Epithelial cell of proximal tubule (primary cell): ENCODE measurements around the gene KRTAP4-3. TPM values are rescaled to one million over a fixed set of nuclear protein-coding genes. Genes with fewer than 3 reads are reported as not detected.
"Not testable (repeated sequence)": the region's sequence is repeated elsewhere in the genome, so short reads cannot be mapped to it uniquely, and the experiment has no call there.

Source experiments
- DNase-seq: peaks from one replicate; pipeline ENCODE4 v3.0.0-alpha.2; 2011; ENCODE audit warnings: low read depth
- H3K4me3 ChIP-seq: 2 replicates; pipeline ENCODE4 v1.5.1; 2011; ENCODE audit warnings: low read depth, mild to moderate bottlenecking, low read length
- total RNA-seq: library from RNA; depleted of rRNA; stranded (reverse); fragments of >200 nt; gene quantifications from 2 replicates; pipeline ENCODE4 v1.2.3, GENCODE V29; 2015
- TF ChIP-seq, protein P1 (sequence below): conservative IDR thresholded peaks from 2 replicates; pipeline ENCODE4 v1.5.1; 2012; ENCODE audit warnings: low read depth, mild to moderate bottlenecking, low read length

The KRTAP4-3 gene
- total RNA-seq, 1 donor from 2014 or later: not detected

DNA sequence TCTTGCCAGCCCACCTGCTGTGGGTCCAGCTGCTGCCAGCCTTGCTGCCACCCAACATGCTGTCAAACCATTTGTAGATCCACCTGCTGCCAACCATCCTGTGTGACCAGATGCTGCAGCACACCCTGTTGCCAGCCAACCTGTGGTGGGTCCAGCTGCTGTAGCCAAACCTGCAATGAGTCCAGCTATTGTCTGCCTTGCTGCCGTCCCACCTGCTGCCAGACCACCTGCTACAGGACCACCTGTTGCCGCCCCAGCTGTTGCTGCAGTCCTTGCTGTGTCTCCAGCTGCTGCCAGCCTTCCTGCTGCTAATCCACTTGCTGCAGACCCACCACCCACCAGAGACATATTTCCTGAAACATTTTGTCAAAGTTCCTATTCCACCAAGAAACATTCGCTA, 22.3 kb upstream of the KRTAP4-3 start:
- TF ChIP-seq, protein P1, sequence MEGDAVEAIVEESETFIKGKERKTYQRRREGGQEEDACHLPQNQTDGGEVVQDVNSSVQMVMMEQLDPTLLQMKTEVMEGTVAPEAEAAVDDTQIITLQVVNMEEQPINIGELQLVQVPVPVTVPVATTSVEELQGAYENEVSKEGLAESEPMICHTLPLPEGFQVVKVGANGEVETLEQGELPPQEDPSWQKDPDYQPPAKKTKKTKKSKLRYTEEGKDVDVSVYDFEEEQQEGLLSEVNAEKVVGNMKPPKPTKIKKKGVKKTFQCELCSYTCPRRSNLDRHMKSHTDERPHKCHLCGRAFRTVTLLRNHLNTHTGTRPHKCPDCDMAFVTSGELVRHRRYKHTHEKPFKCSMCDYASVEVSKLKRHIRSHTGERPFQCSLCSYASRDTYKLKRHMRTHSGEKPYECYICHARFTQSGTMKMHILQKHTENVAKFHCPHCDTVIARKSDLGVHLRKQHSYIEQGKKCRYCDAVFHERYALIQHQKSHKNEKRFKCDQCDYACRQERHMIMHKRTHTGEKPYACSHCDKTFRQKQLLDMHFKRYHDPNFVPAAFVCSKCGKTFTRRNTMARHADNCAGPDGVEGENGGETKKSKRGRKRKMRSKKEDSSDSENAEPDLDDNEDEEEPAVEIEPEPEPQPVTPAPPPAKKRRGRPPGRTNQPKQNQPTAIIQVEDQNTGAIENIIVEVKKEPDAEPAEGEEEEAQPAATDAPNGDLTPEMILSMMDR: no peak
- no peak for DNase-seq
- no peak overlapping the region for H3K4me3 ChIP-seq

GRCh38 chr17:41189837-41190318, 21.9 kb upstream of the KRTAP4-3 start, which contains the start of gene KRTAP9-1:
Gene KRTAP9-1 (plus strand): TSS chr17:41189887. CDS start chr17:41189887, 0 bp downstream.
- not testable (repeated sequence) for DNase-seq, H3K4me3 ChIP-seq

DNA sequence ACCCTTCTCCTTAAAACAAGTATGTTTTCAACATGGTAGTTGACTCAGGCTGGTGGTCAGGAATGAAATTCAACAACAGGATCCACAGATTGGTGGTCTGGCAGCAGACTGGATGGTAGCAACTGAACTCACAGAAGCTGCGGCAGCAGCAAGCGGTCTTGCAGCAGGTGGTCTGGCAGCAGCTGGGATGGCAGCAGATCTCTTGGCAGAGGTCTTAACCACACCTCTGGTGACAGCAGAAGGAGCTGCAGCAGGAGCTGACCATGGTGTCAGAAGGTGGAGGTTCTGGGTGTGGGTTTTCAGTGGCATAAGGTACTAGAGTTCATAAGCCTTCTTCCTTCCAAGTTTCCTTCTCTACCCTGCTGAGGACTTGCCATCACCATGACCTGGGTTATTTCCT, 18.9 kb upstream of the KRTAP4-3 start:
- H3K4me3 ChIP-seq: no peak overlapping the region
- DNase-seq: no peak
- TF ChIP-seq, protein P1: no peak

- TF ChIP-seq, protein P1: no peak
- no peak overlapping the region for H3K4me3 ChIP-seq
- DNase-seq: no peak
Measured at GRCh38 chr17:41185001-41185400, 17.0 kb upstream of the KRTAP4-3 start.

- H3K4me3 ChIP-seq: no peak within 1 kb of the TSS
- DNase-seq: no peak
- TF ChIP-seq, protein P1: no peak
Measured at GRCh38 chr17:41184480-41184961, 16.5 kb upstream of the KRTAP4-3 start, which contains the start of gene KRTAP4-1. Gene KRTAP4-1 (minus strand): TSS chr17:41184911. CDS start chr17:41184854, 57 bp downstream.

- H3K4me3 ChIP-seq: no peak overlapping the region
- TF ChIP-seq, protein P1: no peak
- peak; percentile 4 for DNase-seq
Measured at GRCh38 chr17:41178843-41179616, 11.0 kb upstream of the KRTAP4-3 start.

DNA sequence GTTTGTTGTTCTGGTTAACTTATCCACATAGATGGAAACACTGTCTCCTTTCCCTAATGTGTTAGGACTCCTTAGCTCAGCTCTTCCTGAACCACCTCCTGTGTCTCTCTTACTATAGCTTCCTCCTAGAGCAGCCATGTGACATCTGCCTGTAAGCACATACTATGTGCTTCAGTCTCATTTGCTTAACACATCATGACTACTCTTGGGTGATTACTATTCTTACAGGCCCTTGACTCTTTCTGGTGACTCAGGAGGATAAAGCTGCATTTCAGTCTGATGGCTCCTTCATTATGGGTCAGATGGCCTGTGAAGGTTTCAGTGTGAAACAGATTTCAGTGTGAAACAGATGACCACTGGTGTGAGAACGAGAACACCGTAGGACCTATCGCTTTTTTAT, 10.3 kb upstream of the KRTAP4-3 start:
- DNase-seq: peak; percentile 63
- H3K4me3 ChIP-seq: no peak overlapping the region
- TF ChIP-seq, protein P1: no peak
